NT2/D1 (cell line): Measurements from ENCODE around the gene MAP3K8.
"Not testable (repeated sequence)": the region's sequence is repeated elsewhere in the genome, so short reads cannot be mapped to it uniquely, and the experiment has no call there.

Experiments used
- SUZ12 ChIP-seq: IDR thresholded peaks from 2 replicates; pipeline ENCODE4 v1.6.1; 2011; ENCODE audit not compliant: insufficient read length, insufficient read depth; ENCODE audit errors: extremely low read depth
- YY1 ChIP-seq: IDR thresholded peaks from 2 replicates; pipeline ENCODE4 v1.6.1; 2011; ENCODE audit not compliant: insufficient read length, insufficient read depth
- ZNF274 ChIP-seq: IDR thresholded peaks from 2 replicates; pipeline ENCODE4 v1.6.1; 2011; ENCODE audit warnings: mild to moderate bottlenecking, low read depth, low read length

GRCh38 chr10:30479513-30479912 lies 45.5 kb downstream of the MAP3K8 start:
- not testable (repeated sequence) for TF ChIP-seq YY1, ZNF274, SUZ12
